A673 (cell line): ENCODE measurements around the gene PLPPR3.

ENCODE experiments used
- CTCF ChIP-seq: fragments of 300-800, 200-600 bp; sonication (generic); conservative IDR thresholded peaks from 2 replicates; pipeline ENCODE4 v1.5.1; 2017; ENCODE audit warnings: low read depth, mild to moderate bottlenecking, antibody characterized with exemption, low read length, moderate library complexity, mixed read lengths
- EZH2 ChIP-seq: fragments of 200-600 bp; sonication (generic); IDR thresholded peaks from 2 replicates; pipeline ENCODE4 v1.6.1; 2017; ENCODE audit warnings: borderline replicate concordance, low read depth, mild to moderate bottlenecking, mixed read lengths, antibody characterized with exemption, low read length; ENCODE audit not compliant: poor library complexity, severe bottlenecking

GRCh38 chr19:843836-844545, 22.2 kb upstream of the PLPPR3 start:
- TF ChIP-seq EZH2 (no peak), CTCF (no peak)
